Testis (tissue), 3 donors: ENCODE measurements around the gene U2AF2. TPM values are rescaled to one million over a fixed set of nuclear protein-coding genes. Genes with fewer than 3 reads are reported as not detected.

Experiments used
- DNase-seq: peaks from one replicate; pipeline ENCODE4 v3.0.0-alpha.2; 2019
- H3K27ac ChIP-seq, 2 donors: fragments of 200-600 bp; sonication (generic); one replicate each; pipeline ENCODE4 v1.5.1; 2019
- H3K27me3 ChIP-seq: fragments of 200-600 bp; sonication (generic); one replicate; pipeline ENCODE4 v1.5.1; 2019
- H3K36me3 ChIP-seq: fragments of 200-600 bp; sonication (generic); one replicate; pipeline ENCODE4 v1.5.1; 2017; ENCODE audit warnings: low read depth; ENCODE audit errors: missing control alignments
- H3K4me1 ChIP-seq: fragments of 200-600 bp; sonication (generic); one replicate; pipeline ENCODE4 v1.5.1; 2019
- H3K4me3 ChIP-seq, 2 donors: fragments of 200-600 bp; sonication (generic); one replicate each; pipeline ENCODE4 v1.5.1; 2017 to 2019
- H3K9me3 ChIP-seq: fragments of 200-600 bp; sonication (generic); one replicate; pipeline ENCODE4 v1.5.1; 2017
- CTCF ChIP-seq, 3 experiments: fragments of 450-650 bp in 2 of 3; fragments of 200-600 bp in 1 of 3; sonication (generic) in 1 of 3; IDR thresholded peaks; one replicate each; pipeline ENCODE4 v1.5.1; 2016 to 2019; ENCODE audit warnings: antibody characterized with exemption in 3 of 3, mild to moderate bottlenecking in 2 of 3, moderate library complexity in 1 of 3
- POLR2A ChIP-seq: fragments of 450-650 bp; IDR thresholded peaks from one replicate; pipeline ENCODE4 v1.6.1; 2017; ENCODE audit warnings: antibody characterized with exemption, mild to moderate bottlenecking, moderate library complexity
- WGBS, 2 donors: methylation state at CpG; one replicate each; pipeline ENCODE4 v1.1.5; 2018; 5-methylcytosine and 5-hydroxymethylcytosine counted together
- intact Hi-C: fragments of 100-400 bp; cut with DNase I; formaldehyde crosslinking; loops from one replicate; pipeline ENCODE4 v1.15.1; 2023; ENCODE audit warnings: low total_unique reads
- polyA plus RNA-seq: library from polyadenylated mRNA; stranded (reverse); fragments of 350-450 nt; fragmentation: Illumina TruSeq; extraction: RNeasy Lipid Tissue Mini Kit (QIAGEN cat#74804); gene quantifications from one replicate; pipeline ENCODE4 v1.2.3, GENCODE V29; 2014; ENCODE audit warnings: low read depth, low replicate concordance; ENCODE audit not compliant: insufficient read depth
- total RNA-seq, 2 donors: library from RNA; depleted of rRNA; stranded (reverse); fragments of >200 nt; gene quantifications; one replicate each; pipeline ENCODE4 v1.2.3, GENCODE V29; 2016

Gene U2AF2
- total and polyA plus RNA-seq, 3 donors from 2014 or later, result 163 to 281 (median 264) TPM

DNA sequence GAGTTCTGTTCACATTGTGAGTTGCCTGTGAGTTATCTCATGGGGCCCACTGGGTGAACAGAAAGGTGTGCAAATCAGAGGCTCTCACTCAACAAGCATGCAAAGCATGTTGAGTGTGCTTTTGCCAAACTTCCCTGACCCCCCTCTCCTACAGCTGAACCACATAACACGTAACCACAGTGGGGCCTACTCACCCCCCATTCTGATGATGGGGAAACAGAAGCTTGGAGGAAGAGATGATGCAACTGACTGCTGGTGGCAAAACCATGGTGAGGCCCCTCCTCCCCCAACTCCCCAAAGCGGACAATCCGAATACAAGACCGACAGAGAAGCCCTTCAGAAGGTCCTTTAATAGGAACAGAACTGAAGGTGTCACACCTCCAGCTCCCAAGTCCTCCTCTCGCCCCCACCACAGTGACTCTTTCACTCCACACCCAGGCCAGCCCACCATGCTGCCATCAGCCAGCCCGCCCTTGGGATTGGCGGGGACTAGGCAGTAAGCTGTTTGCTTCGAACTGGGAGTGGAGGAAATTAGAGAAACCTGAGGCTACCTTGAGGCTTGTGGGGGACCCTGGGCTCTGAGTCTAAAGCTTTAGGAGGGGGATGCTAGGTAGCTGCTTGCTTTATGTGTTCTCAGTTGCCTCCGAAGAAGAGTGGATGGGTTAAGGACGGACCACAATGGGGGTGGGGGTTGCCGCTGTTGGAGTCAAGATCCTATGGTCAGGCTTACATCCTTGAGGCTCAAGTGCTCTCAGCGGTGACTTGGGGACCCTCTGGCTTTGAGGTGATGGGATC lies 34.2 kb upstream of the U2AF2 start:
- no peaks in the 10 kb centered on the region for H3K27me3 ChIP-seq
- WGBS, 2 donors, result 87 to 88% methylated on average over 11 to 12 of the region's 12 CpGs
- H3K4me3 ChIP-seq, result no peak overlapping the region
- no peaks in the 10 kb centered on the region for H3K36me3 ChIP-seq
- TF ChIP-seq CTCF (IDR thresholded peaks at IDR 0.05), result no peak
- no peak for TF ChIP-seq POLR2A
- intact Hi-C loops, result no loop called here
- no peaks in the 10 kb centered on the region for H3K9me3 ChIP-seq
- no peak for DNase-seq
- peaks cover 20% of the 10 kb centered on the region for H3K4me1 ChIP-seq
- no peak overlapping the region for H3K27ac ChIP-seq

GRCh38 chr19:55621205-55621672 lies 33.6 kb upstream of the U2AF2 start:
- intact Hi-C loops, result no loop called here

GRCh38 chr19:55621673-55622231 lies 33.1 kb upstream of the U2AF2 start:
- no peak for DNase-seq
- Histone ChIP-seq H3K4me3 (peak overlapping the region in 1 of 2 donors; percentile 45), H3K27ac (no peak overlapping the region), H3K4me1 (peaks cover 20% of the 10 kb centered on the region), H3K9me3 (no peaks in the 10 kb centered on the region), H3K36me3 (no peaks in the 10 kb centered on the region), H3K27me3 (no peaks in the 10 kb centered on the region)
- WGBS, 2 donors, result 62 to 81% methylated on average over 13 to 55 of the region's 55 CpGs
- TF ChIP-seq POLR2A, result no peak
- TF ChIP-seq CTCF (IDR thresholded peaks at IDR 0.05), result no peak
- intact Hi-C loops, result no loop called here

More at GRCh38 chr19:55621205-55621672, 33.6 kb upstream of the U2AF2 start:
- Histone ChIP-seq H3K9me3 (no peaks in the 10 kb centered on the region), H3K27me3 (no peaks in the 10 kb centered on the region), H3K4me3 (no peak overlapping the region), H3K36me3 (no peaks in the 10 kb centered on the region), H3K4me1 (peaks cover 20% of the 10 kb centered on the region), H3K27ac (no peak overlapping the region)
- no peak for DNase-seq
- TF ChIP-seq CTCF (IDR thresholded peaks at IDR 0.05), result no peak
- 41 to 61% methylated on average over 2 to 9 of the region's 9 CpGs for WGBS, 2 donors

DNA sequence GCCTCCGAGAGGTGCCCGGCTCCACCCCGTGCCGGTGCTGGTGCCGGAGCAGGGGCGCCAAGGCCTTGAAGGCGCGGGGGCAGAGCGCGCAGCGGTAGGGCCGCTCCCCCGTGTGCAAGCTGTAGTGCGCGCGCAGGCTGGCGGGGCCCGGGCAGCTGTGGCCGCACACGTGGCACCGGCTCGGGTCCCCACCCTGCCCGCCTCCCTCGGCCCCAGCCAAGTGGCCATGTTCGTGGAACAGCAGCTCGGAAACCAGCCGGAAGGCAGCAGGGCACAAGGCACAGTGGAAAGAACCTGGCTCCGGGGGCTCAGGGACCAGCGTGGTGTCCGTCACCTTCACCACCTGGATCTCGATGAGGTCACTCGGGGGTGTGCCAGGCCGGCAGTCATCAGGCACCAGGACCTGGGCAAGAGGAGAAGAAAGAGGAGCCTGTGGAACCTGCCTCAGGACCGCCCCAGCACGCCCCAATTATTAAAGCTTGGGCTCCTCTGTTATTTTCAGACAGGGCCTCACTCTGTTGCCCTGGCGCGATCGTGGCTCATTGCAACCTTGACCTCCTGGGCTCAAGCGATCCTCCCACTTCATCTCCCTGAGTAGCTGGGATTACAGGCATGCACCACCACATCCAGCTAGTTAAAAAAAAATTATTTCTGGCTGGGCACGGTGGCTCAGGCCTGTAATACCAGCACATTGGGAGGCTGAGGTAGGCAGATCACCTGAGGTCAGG lies 32.4 kb upstream of the U2AF2 start:
- peak; percentile 40 for DNase-seq
- intact Hi-C loops, result no loop called here
- TF ChIP-seq CTCF (IDR thresholded peaks at IDR 0.05) (no peak), POLR2A (no peak)
- Histone ChIP-seq H3K27me3 (no peaks in the 10 kb centered on the region), H3K27ac (peak overlapping the region in 1 of 2 donors; percentile 29), H3K4me1 (peaks cover 20% of the 10 kb centered on the region), H3K4me3 (peak overlapping the region in 1 of 2 donors; percentile 45), H3K9me3 (no peaks in the 10 kb centered on the region), H3K36me3 (no peaks in the 10 kb centered on the region)
- WGBS, 2 donors, result 9 to 63% methylated on average over 5 to 39 of the region's 40 CpGs
